GM10847 (cell line): ENCODE data around the gene ZNRF3.

Experiments
- POLR2A ChIP-seq: IDR thresholded peaks from 2 replicates; pipeline ENCODE4 v1.6.1; 2011; ENCODE audit not compliant: insufficient read length; ENCODE audit errors: extremely low read depth

The ZNRF3 gene

DNA sequence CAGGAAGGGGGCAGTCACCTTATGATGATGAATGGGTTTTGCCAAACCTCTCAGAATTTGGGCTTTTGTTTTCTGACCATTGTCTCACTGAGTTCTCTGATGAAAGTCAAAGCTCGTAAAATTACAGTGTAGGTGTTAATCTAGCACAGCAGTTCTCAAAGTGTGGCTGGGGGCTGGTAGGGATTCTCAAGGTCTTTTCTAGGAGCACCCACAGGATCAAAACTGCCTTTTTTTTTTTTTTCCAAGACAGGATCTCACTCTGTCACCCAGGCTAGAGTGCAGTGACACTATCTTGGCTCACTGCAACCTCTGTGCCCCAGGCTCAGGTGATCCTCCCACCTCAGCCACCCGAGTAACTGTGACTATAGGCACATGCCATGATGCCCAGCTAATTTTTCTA is 112.2 kb downstream of the ZNRF3 start:
- no peak for TF ChIP-seq POLR2A

DNA sequence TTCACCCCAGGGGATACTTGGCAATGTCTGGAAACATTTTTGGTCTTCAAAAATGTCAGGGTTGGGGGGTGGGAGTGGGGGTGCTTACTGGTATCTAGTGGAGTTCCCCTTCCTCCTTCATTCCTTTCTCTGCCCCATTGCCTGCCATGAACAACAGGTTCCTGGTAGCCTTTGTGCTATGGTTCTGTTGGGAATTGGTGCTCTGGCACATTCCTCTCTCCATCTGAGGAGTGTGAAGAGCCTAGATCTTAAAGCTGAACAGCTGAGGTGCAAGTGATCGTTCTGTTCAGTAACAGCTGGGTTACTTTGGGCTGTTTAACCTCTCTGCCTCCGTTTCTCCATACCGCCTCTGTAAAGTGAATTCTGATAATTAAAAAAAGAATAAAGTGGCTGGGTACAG is 114.0 kb downstream of the ZNRF3 start:
- no peak for TF ChIP-seq POLR2A

DNA sequence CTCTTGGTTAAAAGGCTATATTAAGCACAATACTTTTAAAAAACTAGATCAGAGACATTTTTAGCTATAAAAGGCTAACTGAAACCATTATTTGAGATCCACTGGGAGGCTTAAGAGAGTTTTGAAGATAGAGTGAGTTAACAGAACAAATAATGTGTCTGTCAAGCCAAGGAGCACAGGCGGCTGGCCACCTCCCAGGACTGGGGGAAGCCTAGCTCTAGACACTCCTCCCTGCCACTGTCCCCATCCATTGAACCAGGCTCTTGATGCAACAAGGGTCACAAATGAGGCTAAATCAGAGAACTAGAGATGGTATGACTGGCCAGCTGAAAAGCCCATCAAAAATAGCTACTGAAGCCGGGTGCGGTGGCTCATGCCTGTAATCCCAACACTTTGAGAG is 115.3 kb downstream of the ZNRF3 start:
- no peak for TF ChIP-seq POLR2A

DNA sequence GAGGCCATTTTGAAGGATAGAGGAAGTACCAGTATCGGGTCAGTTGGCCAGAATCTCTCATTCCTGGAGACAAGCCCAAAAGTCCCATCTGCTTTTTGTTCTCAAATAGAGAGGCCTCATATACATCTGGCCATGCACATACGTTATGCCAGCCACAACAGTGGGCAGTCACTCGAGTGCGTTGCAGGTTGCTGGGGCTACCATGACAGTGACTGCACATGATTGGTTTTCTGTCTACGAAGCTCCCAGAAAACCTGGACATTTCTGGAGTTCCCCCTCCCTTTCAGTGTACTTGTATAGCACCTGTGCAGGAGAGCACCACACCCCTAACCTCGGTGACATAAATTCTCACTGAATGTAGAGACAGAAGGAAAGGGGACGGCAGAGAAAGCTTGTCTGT is 116.1 kb downstream of the ZNRF3 start:
- no peak for TF ChIP-seq POLR2A

DNA sequence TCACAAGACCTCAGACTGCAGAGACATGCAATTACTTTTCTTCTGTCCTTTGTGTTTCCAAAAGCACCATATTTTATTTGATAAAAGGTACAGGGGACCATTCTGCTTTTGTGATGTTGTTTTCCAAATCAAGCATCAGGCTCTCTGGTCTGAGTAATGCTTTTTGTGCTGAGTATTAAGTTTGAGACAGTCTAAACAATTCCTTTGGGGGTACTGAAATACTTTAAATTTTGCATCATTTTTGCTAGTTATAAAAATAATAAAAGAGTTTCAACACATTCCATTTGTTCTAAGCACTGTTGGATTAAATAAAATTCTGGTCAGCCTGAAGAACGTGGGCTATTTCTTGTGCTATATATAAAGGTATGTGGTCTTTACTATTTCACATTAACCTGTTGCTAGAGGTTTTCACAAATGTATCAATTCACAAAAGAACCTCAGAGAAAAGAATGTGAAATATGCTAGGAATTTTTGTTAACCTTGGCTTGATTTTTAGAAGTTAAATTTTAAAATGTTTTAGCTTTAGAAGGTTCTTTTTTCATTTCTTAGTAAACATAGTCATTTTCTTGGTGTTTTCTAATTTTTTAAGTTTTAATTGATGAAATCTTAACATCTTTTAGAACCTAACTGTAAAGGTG is 116.7 kb downstream of the ZNRF3 start:
- TF ChIP-seq POLR2A = no peak

DNA sequence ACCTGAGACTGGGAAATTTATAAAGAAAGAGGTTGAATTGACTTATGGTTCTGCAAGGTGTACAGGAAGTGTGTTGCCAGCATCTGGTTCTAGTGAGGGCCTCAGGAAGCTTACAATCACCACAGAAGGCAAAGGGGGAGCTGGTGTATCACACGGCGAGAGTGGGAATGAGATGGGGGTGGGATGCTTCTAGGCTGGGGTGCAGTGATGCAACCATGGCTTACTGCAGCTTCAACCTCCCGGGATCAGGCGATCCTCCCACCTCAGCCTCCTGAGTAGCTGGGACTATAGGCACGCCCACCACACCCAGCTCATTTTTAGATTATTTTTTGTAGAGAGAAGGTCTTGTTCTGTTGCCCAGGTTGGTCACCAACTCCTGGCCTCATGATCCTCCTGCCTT is 117.3 kb downstream of the ZNRF3 start:
- no peak for TF ChIP-seq POLR2A

DNA sequence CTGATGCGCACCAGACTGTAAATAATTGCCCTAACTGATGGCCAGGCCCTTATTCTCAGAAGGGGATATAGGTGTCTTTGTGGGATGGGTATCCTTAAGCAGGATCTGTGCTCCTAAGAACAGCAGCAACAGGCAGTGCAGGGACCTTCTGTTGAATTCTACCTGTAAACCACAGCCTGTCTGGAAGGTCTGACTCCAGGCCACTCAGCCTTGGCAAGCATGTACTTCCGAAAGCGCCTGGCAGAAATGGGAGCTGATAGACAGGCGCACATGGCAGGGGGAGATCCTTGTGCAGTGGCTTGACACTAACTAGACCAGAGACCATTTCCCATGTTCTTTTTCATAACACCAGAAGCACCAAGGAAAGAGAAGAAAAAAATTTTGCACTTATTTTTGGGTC is 119.2 kb downstream of the ZNRF3 start:
- no peak for TF ChIP-seq POLR2A

DNA sequence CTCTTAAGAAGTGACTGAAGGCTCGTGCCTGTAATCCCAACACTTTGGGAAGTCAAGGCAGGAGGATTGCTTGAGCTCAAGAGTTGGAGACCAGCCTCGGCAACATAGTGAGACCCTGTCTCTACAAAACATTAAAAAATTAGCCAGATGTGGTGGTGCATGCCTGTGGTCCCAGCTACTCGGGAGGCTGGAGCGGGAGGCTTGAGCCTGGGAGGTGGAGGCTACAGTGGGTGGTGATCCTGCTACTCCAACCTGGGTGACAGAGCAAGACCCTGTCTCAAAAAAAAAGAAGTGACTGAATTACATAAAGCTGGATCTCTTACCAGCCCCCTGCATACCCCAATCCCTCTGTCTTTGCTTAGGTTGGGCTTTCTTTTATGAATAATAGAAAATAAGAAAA is 120.2 kb downstream of the ZNRF3 start:
- TF ChIP-seq POLR2A = no peak

DNA sequence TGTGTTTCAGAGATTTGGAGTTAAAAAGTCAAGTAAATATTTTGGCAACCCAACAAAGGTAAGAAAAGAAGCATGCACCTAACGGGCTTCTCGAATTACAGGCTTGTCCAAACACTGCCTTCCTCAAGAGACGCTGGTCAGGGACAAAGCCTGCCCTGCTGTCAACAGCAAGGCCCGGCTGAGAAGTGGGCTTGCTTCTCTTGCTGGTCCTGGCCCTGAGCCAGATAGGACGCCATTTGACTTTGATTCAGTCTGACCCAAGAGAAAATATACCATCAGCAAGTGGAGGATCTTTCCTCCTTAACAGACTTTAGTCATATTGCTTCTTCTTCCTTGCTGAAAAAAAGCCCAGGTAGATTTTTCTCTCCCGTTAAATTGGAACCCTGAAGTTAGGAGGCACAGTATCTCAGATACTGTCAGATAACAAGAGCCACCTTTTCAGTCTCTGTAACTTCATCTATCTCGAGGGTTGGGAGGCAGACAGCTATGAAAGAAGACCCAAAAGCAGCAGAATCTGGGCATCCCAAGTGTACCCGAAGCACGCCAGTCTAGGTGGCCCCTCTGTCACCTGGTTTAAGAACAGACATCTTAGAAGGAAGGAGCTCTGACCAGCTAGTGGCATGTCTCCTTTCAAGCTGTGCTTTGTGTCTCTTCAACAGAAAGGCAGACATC is 120.7 kb downstream of the ZNRF3 start:
- no peak for TF ChIP-seq POLR2A

DNA sequence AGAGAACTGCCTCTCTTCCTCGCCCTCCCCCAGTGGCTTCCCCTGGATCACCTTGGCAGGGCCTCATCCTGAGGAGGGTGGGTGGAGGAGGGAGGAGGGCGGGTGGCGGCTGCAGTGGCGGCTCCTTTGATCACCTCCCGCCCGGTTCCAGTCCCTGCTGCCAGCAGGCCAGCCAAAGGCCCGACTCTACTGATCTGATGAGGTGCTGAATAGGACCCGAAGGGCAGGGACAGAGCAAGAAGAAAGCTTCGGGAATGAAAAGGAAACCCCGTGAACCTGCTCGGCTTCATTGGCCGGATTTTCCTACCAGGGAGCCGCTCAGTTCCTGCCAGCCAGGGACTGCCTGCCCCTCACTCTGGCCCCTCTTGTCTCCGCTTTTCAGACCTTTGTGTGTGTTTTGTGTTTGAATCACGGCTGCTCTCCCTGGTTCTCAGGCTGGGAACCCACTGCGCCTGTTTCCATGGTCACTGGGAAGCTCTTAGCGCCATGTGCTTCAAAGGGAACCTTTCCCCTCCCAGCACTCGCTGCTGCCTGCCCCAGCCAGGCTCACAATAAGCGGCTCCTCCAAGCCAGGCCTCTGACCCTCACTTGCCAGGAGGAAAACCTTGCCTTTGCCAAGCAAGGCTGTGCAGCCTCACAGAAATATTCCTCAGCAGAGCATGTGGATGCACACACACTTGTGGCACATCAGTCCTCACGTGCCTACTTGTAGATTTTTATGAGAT is 121.4 kb downstream of the ZNRF3 start:
- no peak for TF ChIP-seq POLR2A

DNA sequence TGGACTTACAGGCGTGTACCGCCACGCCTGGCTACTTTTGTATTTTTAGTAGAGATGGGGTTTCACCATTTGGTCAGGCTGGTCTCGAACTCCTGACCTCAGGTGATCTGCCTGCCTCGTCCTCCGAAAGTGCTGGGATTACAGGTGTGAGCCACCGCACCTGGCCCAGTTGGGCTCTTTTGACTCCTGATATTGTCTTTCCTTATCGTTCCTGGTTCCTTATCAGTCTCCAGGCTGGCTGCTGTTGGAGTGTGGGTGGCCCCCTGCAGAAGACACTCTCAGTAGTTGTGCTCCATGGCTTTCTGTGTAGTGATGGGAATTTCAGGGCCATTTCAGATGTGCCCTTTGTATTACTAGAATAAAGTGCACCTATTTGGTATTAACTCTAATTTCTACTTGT is 123.0 kb downstream of the ZNRF3 start:
- TF ChIP-seq POLR2A = no peak

DNA sequence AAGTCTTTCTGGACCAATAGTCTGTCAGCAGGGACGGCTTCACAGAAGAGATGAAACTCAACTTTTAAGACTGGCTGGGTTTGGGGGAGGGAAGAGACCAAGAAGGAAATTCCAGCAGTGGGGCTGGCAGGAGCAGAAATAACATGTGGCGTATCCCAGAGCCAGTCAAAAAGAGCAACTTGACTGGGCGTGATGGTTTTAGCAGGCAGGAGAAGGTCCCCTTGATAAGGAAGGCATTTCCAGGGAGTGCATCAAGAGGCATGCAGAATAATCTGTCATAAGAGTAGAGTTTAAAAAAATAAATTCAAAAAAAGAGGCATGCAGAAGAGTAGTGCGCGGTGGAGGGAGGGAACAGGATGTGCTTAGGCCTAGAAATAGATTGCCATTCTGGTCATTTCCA is 125.8 kb downstream of the ZNRF3 start:
- TF ChIP-seq POLR2A = no peak

DNA sequence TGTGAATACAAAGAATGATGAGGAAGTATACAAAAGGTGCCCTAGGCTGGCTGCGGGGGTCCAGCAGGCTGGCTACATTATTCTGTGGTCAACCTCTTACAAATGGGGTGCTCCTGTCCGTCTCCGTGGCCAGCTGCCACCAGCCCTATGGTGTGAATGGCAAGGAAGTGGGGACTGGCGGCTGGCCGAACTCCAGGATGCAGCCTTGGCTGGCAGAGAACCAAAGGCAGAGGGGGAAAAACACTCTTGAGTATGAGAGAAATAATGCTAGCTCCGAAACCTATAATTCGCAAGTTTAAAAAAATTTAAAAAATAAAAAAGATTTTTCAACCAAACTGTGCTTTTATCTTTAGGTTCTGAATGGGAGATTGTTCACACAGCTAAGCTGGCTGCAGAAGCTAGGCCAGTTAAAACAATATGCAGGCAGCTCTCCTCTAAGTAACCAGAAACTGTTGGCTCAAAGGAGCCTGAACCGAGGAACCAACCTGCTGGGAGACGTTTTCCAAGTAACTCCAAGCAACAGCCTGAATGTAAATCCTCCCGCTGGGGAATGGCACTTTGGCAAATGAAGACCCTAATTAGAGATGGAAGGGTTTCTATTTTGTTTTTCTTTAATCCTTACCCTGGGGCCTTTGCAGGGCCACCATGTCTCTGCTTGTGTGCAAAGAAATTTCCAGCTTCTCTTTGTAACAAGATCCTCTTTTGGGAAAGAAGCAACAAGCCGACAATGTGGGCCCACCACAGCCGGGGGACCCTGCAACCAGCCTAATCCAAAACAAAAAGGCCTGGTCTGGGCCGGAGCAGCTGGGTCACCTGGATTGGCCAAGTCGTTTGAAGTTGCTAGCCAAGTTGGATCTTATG is 128.1 kb downstream of the ZNRF3 start:
- TF ChIP-seq POLR2A = no peak

DNA sequence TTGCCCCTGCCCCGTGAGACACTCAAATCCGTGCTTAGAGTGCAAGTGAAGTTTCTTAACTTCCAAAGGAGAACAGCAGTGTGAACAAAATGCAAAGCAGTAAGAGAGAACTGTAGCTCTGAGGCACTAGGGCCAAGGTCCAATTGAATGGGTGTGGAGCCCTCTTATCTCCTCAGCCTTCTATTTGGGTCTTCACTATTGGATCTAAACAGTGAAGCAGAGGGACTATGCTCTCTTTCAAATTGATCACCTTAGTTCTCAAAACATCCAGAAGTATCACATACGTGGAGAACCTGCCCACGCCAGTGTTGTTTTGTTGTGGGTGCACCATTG is 128.7 kb downstream of the ZNRF3 start:
- TF ChIP-seq POLR2A = no peak

DNA sequence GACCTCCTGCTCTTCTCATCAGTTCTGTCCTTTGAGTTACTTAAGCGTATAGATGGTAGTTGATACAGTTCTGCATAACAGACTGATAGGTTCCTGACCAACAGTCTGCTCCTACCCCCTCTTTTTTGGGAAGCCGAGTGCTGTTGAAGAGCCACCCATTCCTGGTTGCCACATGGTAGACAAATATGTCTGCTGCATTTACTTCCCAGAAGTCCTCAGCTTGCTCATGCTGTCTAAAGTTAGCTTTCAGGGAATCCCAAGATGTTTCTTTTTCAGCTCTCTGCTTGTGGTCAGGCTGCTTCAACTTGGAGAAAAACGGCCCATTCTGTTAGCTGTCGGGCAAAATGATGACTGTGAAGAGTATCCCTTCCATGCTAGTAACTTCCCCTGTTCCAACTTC is 129.6 kb downstream of the ZNRF3 start:
- TF ChIP-seq POLR2A = no peak

DNA sequence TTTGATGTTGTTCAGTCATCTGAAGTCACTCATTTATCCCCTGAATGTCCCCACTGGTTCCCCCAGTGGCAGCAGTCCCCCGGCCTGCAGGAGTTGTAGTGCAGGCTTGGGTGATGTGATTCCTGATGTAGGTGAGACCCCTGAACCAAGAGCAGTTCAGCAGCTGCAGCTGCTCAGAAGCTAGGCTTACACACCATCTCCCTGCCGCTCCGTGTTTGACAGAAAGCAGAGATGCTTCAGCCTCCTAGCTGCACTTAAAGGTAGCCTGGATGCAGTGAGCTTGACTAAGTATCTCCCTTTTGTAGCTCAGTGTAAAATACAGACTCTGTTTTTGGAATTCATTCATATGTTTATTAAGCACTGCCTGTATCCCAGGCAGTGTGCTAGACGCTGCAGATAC is 130.9 kb downstream of the ZNRF3 start:
- TF ChIP-seq POLR2A = no peak
